K562 (cell line): ENCODE measurements around the gene C2orf76. TPM values are rescaled to one million over a fixed set of nuclear protein-coding genes. Genes with fewer than 3 reads are reported as not detected.

ENCODE experiments used
- CBX1 ChIP-seq: sonication (generic); IDR thresholded peaks from 2 replicates; pipeline ENCODE4 v1.6.1; 2016; ENCODE audit warnings: antibody characterized with exemption, low read depth, mild to moderate bottlenecking
- CEBPG ChIP-seq, 3 experiments: fragments of 200-800 bp in 1 of 3; sonication (Bioruptor generic) in 1 of 3; sonication (generic) in 1 of 3; formaldehyde crosslinking in 1 of 3; IDR thresholded peaks in 2 of 3; conservative IDR thresholded peaks in 1 of 3; 2 replicates each; pipeline versions ENCODE4 v1.6.1 to v1.8.0; 2016 to 2022; ENCODE audit warnings: missing compliant biosample characterization in 2 of 3, missing genetic modification characterization in 2 of 3, mild to moderate bottlenecking in 1 of 3, missing genetic modification reagents in 1 of 3
- DMBX1 ChIP-seq: fragments of 250-450 bp; sonication (Bioruptor Pico); IDR thresholded peaks from 2 replicates; pipeline ENCODE4 v1.8.0; 2022; ENCODE audit warnings: inconsistent platforms, mild to moderate bottlenecking, moderate library complexity, borderline replicate concordance
- ETS2 ChIP-seq: IDR thresholded peaks from 2 replicates; pipeline ENCODE4 v1.6.1; 2016; ENCODE audit warnings: borderline replicate concordance, missing genetic modification characterization, mild to moderate bottlenecking, moderate library complexity, missing compliant biosample characterization; ENCODE audit not compliant: poor library complexity, severe bottlenecking
- EZH2 ChIP-seq: IDR thresholded peaks from 2 replicates; pipeline ENCODE4 v1.6.1; 2012; ENCODE audit warnings: low read depth, mild to moderate bottlenecking, inconsistent platforms, low read length, borderline replicate concordance
- HDAC8 ChIP-seq: fragments of 450-650 bp; IDR thresholded peaks from 2 replicates; pipeline ENCODE4 v1.6.1; 2016; ENCODE audit warnings: mild to moderate bottlenecking, missing genetic modification characterization, moderate library complexity, missing compliant biosample characterization
- POLR3G ChIP-seq: IDR thresholded peaks from 2 replicates; pipeline ENCODE4 v1.6.1; 2011; ENCODE audit not compliant: insufficient read length, insufficient replicate concordance; ENCODE audit errors: extremely low read depth
- PRMT5 ChIP-seq: sonication (generic); formaldehyde crosslinking; IDR thresholded peaks from 2 replicates; pipeline ENCODE4 v1.5.0; 2020; ENCODE audit warnings: missing genetic modification reagents
- TBP ChIP-seq: optimal IDR thresholded peaks from 2 replicates; pipeline ENCODE3; 2011; ENCODE audit warnings: low read depth, low read length, improper control_type of control experiment
- TOE1 ChIP-seq, 2 experiments: fragments of 450-650 bp in 1 of 2; sonication (generic) in 1 of 2; formaldehyde crosslinking in 1 of 2; IDR thresholded peaks; 2 replicates each; pipeline versions ENCODE4 v1.7.1 to v1.8.0; 2016 to 2022; ENCODE audit warnings: borderline replicate concordance in 2 of 2, mild to moderate bottlenecking in 2 of 2, antibody characterized with exemption in 1 of 2, inconsistent platforms in 1 of 2, low read depth in 1 of 2, missing genetic modification reagents in 1 of 2, moderate library complexity in 1 of 2
- ZKSCAN3 ChIP-seq: fragments of 250-450 bp; sonication (Bioruptor Pico); IDR thresholded peaks from 2 replicates; pipeline ENCODE4 v1.4.0; 2020
- ZNF324 ChIP-seq: fragments of 250-450 bp; sonication (Bioruptor Pico); IDR thresholded peaks from 2 replicates; pipeline ENCODE4 v1.4.0; 2020; ENCODE audit warnings: mild to moderate bottlenecking
- polyA plus RNA-seq, 8 experiments: library from polyadenylated mRNA; depleted of rRNA in 4 of 8; stranded (reverse) in 5 of 8; unstranded in 3 of 8; fragments of >200 nt; fragmentation: Nextera tagmentation in 2 of 8; fragmentation: Illumina TruSeq in 1 of 8; extraction: Ambion mirVana in 2 of 8; extraction: Trizol in 1 of 8; gene quantifications; 2 replicates each; pipeline versions ENCODE4 v1.2.1 to v1.2.3, GENCODE V29; 2011 to 2014; ENCODE audit warnings: inconsistent platforms in 1 of 8, missing spikeins in 1 of 8
- total RNA-seq, 7 experiments: library from RNA; depleted of rRNA in 6 of 7; stranded (reverse); fragments of >200 nt in 6 of 7; fragmentation: Illumina TruSeq in 2 of 7; extraction: Trizol in 2 of 7; gene quantifications; 2 replicates each; pipeline versions ENCODE4 v1.2.1 to v1.2.3, GENCODE V29; 2011 to 2021; ENCODE audit warnings: low replicate concordance in 1 of 7
- TF ChIP-seq, protein P1 (sequence below): fragments of 450-650 bp; IDR thresholded peaks from 2 replicates; pipeline ENCODE4 v1.6.1; 2017; ENCODE audit warnings: antibody characterized with exemption, mild to moderate bottlenecking
- TF ChIP-seq, protein P2 (sequence below): fragments of 250-450 bp; sonication (Bioruptor Pico); IDR thresholded peaks from 2 replicates; pipeline ENCODE4 v1.6.1; 2021; ENCODE audit warnings: mild to moderate bottlenecking
- TF ChIP-seq, protein P3 (sequence below): fragments of 250-450 bp; sonication (Bioruptor Pico); IDR thresholded peaks from 2 replicates; pipeline ENCODE4 v1.8.0; 2021; ENCODE audit warnings: borderline replicate concordance, mild to moderate bottlenecking, moderate library complexity; ENCODE audit not compliant: poor library complexity, severe bottlenecking
- TF ChIP-seq, protein P4 (sequence below): fragments of 450-650 bp; IDR thresholded peaks from 2 replicates; pipeline ENCODE4 v1.7.0; 2016; ENCODE audit warnings: borderline replicate concordance
- TF ChIP-seq, protein P5 (sequence below): fragments of 450-650 bp; formaldehyde crosslinking; IDR thresholded peaks from 2 replicates; pipeline ENCODE4 v1.4.0; 2020; ENCODE audit warnings: mild to moderate bottlenecking, moderate library complexity

Gene C2orf76
- total and polyA plus RNA-seq, 9 of the 15 experiments (the other 6 are each of a cell fraction or from before 2014, with no cell fraction given): 4.8 to 26.2 (median 14.5) TPM

DNA sequence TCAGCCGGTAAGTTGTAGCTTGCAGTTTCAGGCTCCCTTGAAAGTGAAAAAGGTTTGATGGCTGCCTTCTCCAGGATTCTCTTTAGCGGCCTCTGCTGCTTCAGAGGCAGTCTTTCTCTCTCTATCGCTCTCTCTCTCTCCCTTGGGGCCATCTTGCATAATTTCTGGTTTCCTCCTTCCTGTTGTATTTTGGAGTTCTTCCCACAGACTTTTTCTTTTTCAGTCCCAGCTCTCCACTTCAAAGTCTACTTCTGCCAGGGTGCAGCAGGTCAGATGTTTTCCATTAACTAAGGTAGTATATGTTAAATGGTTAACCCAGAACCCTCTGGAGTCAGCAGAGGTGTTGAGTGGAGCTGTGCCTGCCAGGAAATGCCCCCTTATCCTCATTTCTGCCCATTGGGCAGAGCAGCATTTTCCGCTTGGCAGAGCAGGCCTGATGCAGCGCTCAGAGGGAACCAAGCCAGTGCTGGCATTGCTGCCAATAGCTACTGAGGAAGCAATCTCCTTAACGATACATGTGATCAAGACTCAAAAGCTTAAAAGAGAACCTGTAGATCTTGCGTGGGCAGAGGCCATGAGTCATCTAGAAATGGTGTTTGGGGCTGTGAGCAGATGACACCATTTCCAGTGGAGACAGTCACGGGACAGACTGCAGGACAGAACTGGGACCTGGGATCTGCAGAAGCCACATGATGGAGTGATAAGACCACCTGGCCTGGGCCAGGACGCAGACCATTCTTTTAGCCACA lies 20.9 kb upstream of the C2orf76 start (continued):
- TF ChIP-seq, protein P1, sequence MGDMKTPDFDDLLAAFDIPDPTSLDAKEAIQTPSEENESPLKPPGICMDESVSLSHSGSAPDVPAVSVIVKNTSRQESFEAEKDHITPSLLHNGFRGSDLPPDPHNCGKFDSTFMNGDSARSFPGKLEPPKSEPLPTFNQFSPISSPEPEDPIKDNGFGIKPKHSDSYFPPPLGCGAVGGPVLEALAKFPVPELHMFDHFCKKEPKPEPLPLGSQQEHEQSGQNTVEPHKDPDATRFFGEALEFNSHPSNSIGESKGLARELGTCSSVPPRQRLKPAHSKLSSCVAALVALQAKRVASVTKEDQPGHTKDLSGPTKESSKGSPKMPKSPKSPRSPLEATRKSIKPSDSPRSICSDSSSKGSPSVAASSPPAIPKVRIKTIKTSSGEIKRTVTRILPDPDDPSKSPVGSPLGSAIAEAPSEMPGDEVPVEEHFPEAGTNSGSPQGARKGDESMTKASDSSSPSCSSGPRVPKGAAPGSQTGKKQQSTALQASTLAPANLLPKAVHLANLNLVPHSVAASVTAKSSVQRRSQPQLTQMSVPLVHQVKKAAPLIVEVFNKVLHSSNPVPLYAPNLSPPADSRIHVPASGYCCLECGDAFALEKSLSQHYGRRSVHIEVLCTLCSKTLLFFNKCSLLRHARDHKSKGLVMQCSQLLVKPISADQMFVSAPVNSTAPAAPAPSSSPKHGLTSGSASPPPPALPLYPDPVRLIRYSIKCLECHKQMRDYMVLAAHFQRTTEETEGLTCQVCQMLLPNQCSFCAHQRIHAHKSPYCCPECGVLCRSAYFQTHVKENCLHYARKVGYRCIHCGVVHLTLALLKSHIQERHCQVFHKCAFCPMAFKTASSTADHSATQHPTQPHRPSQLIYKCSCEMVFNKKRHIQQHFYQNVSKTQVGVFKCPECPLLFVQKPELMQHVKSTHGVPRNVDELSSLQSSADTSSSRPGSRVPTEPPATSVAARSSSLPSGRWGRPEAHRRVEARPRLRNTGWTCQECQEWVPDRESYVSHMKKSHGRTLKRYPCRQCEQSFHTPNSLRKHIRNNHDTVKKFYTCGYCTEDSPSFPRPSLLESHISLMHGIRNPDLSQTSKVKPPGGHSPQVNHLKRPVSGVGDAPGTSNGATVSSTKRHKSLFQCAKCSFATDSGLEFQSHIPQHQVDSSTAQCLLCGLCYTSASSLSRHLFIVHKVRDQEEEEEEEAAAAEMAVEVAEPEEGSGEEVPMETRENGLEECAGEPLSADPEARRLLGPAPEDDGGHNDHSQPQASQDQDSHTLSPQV: no peak
- TF ChIP-seq CBX1 (no peak), CEBPG (CRISPR knock-in tag; IDR thresholded peaks at IDR 0.05) (no peak), CEBPG (tag; conservative IDR thresholded peaks at IDR 0.05 in 1 of 2, IDR thresholded peaks at IDR 0.05 in 1 of 2) (peak; percentile 77 to 84), ETS2 (tag) (no peak), ZKSCAN3 (CRISPR knock-in tag) (no peak), TBP (no peak), EZH2 (no peak), PRMT5 (CRISPR knock-in tag) (no peak), DMBX1 (CRISPR knock-in tag) (0 out of 2 replicates have a peak, but pooled peaks have one; percentile 11), TOE1 (IDR thresholded peaks at IDR 0.05; ENCODE audit: borderline replicate concordance) (no peak), TOE1 (CRISPR knock-in tag; IDR thresholded peaks at IDR 0.05; ENCODE audit: borderline replicate concordance, low read depth) (no peak), POLR3G (no peak), HDAC8 (0 out of 2 replicates have a peak, but pooled peaks have one; percentile 58), ZNF324 (CRISPR knock-in tag) (no peak)
- TF ChIP-seq, protein P2, sequence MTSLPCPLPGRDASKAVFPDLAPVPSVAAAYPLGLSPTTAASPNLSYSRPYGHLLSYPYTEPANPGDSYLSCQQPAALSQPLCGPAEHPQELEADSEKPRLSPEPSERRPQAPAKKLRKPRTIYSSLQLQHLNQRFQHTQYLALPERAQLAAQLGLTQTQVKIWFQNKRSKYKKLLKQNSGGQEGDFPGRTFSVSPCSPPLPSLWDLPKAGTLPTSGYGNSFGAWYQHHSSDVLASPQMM (CRISPR knock-in tag): no peak
- TF ChIP-seq, protein P3, sequence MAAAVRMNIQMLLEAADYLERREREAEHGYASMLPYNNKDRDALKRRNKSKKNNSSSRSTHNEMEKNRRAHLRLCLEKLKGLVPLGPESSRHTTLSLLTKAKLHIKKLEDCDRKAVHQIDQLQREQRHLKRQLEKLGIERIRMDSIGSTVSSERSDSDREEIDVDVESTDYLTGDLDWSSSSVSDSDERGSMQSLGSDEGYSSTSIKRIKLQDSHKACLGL (CRISPR knock-in tag): no peak
- TF ChIP-seq, protein P4, sequence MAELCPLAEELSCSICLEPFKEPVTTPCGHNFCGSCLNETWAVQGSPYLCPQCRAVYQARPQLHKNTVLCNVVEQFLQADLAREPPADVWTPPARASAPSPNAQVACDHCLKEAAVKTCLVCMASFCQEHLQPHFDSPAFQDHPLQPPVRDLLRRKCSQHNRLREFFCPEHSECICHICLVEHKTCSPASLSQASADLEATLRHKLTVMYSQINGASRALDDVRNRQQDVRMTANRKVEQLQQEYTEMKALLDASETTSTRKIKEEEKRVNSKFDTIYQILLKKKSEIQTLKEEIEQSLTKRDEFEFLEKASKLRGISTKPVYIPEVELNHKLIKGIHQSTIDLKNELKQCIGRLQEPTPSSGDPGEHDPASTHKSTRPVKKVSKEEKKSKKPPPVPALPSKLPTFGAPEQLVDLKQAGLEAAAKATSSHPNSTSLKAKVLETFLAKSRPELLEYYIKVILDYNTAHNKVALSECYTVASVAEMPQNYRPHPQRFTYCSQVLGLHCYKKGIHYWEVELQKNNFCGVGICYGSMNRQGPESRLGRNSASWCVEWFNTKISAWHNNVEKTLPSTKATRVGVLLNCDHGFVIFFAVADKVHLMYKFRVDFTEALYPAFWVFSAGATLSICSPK: no peak
- TF ChIP-seq, protein P5, sequence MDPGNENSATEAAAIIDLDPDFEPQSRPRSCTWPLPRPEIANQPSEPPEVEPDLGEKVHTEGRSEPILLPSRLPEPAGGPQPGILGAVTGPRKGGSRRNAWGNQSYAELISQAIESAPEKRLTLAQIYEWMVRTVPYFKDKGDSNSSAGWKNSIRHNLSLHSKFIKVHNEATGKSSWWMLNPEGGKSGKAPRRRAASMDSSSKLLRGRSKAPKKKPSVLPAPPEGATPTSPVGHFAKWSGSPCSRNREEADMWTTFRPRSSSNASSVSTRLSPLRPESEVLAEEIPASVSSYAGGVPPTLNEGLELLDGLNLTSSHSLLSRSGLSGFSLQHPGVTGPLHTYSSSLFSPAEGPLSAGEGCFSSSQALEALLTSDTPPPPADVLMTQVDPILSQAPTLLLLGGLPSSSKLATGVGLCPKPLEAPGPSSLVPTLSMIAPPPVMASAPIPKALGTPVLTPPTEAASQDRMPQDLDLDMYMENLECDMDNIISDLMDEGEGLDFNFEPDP (CRISPR knock-in tag): no peak
